Dermis microvascular lymphatic vessel endothelial cell (primary cell): ENCODE results near the gene MUSK. TPM values are rescaled to one million over a fixed set of nuclear protein-coding genes. Genes with fewer than 3 reads are reported as not detected.
A peak's percentile ranks its signal among the peaks of the same experiment; 100 is the strongest.

Experiments
- DNase-seq, 2 donors: peaks; one replicate each; pipeline versions ENCODE4 v3.0.0 to v3.0.0-alpha.2; 2010; ENCODE audit warnings: low read depth in 2 of 2
- total RNA-seq: library from RNA; depleted of rRNA; stranded (reverse); fragments of >200 nt; gene quantifications from 2 replicates; pipeline ENCODE4 v1.2.1, GENCODE V29; 2014

MUSK gene
- total RNA-seq, result not detected in 2 replicates

DNA sequence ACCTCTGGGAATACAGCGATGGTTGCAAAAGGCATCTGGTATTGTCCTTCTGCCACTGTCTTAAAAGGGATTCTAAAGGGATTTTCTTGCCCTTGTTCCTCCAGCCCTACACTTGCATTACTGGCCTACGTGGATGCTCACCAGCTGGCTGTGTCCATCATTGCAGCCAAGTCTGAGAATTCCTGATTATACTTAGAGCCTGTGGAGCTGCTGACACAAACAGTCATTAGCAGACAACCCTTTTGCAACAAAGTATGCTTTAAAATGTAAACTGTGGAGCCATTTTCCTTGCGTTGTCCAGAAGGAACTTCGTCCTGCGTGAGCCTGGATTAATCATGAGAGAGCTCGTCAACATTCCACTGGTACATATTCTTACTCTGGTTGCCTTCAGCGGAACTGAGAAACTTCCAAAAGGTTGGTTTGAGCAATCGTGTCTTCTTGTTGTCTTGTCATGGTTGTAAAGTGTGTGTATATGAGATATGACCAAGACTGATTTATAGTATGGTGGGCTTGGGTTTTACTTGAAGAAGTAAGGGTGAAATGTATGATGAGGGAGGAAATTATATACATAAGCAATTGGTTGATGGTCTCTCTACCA is at the start of gene MUSK:
MUSK (plus strand) TSS at position 222 of the 598 bp plus-strand sequence; CDS start at position 336, 114 bp downstream.
- no peak for DNase-seq

DNA sequence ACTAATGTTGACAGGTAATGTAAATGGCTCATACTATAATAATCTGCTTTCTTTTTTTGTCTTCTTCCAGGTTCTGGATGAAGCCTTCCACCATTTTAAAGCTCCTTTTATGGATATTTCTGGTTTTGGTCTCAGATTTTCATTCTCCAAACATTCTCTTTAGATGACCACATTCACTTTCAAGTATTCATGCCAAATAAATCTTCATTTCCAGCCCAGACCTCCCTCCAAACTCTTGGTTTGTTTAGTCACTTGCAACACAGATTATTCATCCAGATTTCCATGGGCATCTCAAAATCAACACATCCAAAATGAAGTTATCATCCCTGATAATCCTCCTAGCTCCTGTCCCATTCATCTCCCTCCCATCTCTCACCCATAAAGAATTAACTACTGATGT is 48.8 kb upstream of the MUSK start:
- no peak for DNase-seq

DNA sequence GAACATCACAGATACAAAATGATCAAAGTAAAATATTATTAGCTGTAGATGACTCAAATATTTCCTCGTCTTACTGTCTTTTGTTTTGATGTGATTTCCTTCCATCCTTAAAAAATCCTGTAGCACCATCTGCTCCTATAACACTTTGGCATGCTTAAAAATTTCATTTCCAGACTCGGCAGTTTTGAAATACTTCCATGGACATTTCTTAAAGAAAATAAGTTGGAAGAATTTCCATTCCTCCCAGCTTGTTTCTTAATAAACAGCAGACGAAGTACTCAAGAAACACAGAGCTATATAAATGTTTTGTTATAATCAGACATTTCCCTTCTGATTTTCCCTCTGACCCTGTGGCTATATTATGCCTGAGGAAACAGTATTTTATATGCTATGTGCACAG is 47.9 kb upstream of the MUSK start:
- no peak for DNase-seq

DNA sequence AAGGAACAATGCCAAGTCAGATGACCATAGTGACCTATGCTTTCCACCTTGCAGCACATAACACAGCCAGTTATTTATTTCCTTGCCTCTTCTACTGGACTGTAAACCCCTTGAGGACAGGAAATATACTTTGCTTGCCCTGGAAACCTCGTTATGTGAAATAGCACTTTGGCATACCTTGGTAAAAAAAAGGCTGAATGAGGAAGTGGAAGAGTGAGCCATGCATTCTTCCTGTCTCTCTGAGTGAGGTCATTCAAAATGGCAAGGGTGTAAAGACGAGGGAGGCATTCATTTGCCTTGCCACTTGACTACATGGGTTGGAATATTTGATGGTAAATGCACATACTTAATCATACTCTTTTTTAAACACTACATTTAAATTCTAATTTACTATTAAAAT is 46.2 kb upstream of the MUSK start:
- DNase-seq, result no peak

DNA sequence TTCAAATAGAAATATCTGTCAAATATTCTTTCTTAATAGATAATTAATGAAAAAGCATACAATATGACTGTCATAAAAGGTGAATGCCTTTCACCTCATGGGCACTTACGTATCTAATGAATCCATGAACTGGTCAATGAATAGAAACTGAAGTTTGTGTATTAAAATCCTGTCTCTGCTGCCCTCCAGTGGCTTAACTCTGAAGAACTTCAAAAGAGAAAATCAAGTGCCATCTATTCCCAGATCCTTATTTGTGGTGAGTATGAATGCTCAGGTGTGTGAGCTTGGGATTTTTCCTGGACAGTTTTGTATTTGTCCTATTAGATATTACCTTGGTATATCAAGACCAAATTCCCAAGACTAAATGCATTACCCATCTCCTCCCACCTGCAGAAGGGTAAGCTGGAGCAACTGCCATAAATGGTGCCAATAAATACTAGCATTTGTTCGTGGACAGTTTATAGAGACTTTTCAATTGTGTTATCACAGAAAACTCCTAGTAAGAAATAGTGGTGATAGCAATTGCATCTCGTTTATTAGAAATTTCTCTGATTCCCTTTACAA is 45.0 kb upstream of the MUSK start:
- peak; percentile 40 to 58 for DNase-seq

DNA sequence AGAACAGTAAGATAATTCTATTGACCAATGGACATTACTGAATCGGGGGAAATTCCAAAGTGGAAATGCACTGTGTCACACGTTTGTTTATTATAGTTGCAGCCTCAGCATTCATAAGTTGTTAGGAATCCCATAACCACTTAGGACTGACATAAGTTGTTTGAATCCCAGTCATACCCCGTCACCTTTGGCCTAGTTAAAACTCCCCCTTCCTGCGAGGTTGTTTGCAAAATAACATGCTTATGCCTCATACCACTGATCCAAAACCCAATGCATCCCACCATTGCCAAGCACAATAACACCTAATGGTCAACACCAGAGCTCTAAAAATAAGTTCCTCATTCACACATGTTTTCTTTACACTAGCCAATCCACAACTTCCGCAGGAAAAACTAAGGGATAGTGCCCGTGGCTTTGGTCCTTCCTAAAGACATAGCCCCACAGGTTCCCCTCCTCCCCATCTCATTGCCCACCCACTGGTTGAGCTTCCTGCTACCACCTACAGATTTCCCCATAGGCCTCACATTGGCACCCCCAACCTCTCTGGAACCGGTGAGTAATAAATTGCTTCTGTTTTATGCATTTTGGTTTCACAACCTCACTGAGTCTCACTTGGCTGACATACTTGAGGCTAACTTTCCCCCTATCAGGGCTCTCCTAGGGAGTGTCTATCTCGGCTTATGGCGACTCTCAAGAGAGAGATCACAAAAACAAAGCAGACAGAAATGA is 42.3 kb upstream of the MUSK start:
- DNase-seq, result peak; percentile 6 to 22

DNA sequence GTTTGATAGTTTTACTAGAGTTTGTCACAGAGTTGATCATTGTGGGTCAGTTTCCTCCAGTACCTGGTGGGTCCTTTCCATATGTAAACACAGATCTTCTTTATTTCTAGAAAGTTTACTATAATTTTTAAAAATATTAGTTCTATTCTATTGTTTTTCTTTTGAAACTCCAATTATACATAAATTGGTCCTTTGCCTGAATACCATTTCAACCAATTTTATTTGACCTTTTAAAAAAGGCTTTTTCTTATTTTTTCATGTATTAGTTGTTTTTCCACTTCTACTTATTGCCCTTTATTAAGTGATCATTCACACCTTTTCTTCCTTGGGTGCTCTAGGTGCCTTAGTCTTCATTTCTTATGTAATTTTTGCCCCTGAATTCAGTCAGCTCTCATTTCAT is 33.0 kb upstream of the MUSK start:
- no peak for DNase-seq

DNA sequence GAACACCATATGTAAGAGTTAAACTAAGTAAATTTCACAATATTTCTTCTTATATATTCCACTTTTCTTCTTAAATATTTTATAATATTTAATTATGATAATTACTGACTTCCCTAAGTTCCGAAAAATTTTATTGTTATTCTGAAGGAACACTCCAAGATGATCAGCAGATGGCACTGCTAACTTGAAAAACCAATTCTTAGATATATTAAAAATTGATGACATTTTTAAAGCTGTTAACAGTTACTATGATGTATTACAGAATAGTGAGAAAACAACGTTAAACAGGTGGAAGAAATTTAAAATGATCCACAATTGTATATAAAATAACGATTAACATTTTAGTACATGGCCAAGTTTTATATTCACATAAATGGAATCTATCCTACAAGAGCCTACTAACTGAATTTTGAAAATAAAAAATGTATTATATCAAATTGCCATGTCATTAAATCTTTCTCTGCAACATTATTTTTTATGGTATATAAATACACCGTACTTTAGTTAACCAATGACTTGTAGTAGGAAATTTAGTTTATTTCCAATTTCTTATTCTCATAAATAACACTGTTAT is 30.1 kb upstream of the MUSK start:
- no peak for DNase-seq

DNA sequence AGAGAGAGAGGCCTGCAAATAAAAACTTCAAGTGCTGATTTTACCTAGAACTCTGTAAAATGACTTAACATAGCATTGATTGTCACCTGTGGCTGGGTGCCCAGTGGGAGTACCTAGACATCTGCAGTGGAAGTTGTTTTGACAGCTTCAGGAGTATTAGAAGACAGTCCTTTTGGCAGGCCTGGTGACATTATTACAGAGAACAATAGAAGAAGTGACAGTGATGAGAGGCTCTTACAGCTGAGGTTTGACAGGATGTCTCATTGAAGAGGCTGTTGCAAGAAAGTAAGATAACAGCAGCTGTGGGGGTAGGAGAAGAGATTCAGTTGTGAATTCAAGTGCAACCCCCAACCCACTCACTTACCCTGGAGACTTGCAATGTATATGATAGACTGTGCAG is 27.9 kb upstream of the MUSK start:
- no peak for DNase-seq

DNA sequence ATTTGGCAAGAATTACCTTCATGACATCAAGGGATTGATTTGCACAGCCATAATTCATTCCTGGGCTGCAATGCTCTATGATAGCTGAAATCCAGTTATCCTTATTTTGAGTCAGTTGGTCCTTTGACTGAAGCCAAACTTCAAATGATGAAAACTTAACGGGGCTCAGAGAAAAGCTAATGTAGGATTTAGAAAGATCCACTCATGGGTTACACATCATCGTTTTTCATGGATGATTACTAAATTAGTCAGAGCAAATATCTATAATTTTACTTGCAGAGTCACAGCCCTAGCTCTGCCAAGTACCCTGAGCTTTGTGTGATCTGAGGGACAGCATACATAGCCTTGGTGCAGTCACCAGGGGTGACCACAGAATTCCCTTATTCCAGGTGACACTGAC is 27.3 kb upstream of the MUSK start:
- no peak for DNase-seq

DNA sequence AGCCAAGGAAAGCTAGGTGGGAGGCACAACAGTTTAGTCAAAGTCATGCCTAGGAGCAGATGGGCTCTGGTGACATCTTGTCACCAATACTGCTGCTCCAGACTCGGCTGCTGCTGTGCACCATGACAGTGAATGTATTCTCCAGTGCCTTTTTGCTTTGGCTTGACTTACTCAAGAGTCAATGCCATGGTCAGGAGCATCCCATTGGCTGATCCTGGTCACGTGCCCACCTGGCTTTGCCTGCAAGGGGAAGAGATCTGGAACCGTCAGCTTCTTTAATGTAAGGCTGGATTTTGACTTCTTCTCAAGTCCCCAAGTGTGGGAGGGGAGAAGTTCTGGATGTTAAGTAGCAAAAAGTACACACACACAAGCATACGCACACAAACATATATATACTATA is 19.9 kb upstream of the MUSK start:
- DNase-seq, result no peak

DNA sequence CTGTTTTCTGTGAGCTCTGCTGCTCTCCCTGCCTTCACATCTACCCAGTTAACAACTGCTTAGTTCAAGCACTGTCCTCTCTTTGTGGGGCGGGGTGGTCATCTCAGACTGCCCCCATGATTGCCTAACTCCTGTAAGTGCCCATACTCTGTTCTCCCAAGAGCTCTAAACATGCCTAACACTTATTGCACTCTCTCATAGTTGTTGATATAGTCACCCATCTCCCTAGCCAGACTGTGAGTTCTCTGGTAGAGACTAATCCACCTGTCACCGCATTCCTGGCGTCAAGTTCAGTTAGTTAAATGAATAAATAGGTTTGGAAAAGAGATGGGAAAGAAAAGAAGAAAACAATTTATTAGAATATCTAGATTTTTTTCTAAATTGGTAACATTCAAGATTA is 18.3 kb upstream of the MUSK start:
- DNase-seq, result no peak

DNA sequence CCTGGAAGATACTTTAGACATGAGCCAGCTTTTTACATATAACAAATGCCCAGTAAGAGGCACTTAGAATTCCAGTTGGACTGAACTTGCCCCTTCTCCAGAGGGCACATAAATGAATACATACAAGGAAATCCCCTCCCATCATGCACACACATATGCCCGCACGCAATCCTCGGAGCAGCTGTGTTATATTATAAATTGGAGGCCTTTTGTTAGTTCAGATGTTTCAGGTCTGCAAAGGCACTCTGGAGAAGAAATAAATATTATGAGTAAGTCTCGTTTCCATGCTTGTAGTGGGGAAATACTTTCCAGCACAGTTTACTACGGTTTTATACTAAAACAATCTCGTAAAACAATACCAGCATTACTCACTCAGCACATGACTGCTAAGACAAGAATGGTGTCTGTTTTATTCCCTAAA is 17.6 kb upstream of the MUSK start:
- no peak for DNase-seq

DNA sequence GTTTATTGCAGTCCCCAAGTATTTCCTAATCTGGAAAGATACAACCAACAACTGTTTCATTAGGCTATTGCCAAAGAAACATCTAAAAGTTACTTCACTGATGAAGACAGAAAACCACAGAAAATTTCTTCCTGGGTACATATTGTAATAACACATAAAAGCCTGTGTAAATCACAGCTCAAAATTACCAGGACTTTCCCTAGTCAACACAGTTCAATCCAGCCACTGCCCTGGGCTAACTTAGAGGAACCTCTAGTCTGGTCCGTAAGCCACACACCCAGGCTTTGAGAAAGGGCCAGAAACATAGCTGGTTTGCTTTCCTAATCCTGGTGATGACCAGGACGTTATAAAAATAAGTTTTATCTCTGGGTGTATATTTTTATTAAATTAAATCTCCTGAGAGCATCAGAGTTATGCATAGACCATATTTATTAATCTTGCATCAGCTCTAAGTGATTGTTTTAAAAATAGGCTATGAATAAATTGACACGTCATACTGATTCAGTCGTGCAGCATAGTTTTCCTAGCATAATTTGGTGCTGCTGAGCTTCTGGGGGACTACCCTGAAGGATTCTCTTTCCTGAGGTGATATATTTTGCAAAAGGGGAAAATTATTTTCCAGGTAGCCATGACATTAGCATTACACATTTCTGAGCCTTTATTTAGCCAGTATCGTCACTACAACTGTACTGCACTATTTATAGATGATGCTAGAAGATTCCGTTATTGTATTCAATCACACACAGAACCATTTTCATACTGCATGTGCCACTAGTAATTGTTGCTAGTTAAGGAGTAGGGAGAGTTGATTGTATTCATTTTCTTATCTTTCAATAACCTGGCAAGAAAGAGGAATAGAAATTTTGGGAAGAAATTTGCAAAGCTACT is 12.6 kb upstream of the MUSK start:
- DNase-seq, result no peak

DNA sequence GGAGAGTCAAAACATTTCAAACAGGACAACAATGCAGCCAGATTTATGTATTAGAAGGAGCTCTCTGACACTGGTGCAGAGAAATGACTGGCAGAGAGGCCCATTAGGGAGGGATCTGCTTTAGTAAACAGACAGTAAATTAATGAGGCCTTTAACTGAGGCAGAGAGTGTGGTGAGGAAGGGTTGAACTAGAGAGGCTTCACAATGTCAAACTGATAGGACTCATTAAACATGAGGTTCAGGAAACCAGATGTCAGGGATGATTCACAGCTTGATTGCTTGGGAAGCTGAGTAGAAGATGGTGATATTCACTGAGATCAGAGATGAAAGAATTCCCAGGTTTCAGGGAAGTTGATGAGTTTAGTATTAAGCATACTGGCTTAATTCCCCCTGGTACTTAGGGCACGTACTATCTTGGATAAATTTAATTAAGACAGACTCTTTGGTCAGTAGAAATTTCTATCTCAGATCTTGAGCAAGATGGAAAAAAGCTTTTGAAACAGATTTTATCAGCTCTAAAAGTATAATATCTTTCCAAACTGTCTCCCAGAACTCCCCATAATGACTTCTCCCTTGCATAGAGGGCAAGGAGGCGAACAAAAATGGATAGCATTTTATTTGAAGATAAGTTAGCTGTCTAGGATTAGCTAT is 8.6 kb upstream of the MUSK start:
- no peak for DNase-seq

DNA sequence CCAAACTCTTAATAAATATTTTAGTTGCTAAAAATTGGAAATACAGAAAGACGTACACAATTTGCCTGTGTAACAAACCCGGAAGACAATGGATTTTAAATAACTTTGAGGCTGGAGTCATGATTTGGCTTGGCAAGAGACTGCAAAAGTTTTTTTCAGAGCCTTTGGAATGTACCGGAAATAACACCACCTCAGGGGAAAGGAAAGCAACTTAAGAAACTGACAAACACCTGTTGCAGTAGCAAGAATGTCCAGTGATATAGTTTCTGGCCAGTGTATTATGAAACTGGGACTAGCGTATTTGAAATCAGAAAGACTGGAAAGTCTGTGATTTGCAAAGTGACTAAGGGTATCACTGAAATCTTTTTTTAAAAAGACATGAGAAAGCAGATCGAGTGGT is 842 bp downstream of the MUSK start:
- DNase-seq, result no peak

DNA sequence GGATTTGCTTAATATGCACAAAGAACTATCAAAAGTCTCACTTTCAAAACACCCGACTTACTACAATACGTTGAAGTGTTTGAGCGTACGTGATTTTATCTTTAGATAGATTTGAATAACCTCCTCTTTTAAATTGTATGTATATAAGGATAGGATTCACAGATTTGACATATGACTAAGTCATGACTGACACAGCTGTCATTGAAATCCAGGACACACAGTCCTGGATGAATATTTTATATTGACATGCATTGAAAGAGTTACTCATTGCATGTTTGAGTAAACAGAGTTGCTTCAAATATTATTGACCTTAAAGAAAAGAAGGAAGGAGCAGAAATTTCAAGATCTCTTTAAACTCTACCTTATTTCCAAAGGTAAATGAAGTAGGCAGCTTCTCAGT is 3.3 kb downstream of the MUSK start:
- DNase-seq, result no peak

DNA sequence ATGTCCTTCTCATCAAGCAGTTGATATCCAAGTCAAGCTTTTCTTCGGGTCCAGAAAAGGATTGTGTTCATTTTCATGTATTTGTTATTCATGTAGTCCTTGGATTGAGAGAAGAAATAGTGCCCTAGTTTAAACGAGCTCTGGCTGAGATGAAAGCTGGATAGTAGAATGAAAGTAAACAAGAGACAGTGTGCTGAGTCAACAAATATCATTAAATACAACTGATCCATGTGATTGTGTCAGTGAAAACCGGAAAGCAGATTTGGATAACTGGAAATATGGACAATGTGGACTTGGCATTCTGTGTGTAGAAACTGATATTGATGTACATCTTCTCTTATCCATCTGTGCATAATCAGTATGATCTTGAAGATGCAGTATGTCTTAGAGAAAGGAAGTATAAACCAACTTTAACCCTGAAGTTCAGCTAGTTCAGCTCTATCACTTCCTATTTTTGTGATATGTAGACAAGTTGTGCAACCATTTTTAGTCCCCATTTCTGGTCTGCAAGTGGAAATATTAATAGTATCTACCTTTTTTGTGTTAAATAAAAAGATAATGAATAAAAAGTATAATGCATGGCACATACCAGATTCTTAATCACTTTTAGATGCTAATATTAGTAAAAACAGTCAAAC is 4.4 kb downstream of the MUSK start:
- no peak for DNase-seq

DNA sequence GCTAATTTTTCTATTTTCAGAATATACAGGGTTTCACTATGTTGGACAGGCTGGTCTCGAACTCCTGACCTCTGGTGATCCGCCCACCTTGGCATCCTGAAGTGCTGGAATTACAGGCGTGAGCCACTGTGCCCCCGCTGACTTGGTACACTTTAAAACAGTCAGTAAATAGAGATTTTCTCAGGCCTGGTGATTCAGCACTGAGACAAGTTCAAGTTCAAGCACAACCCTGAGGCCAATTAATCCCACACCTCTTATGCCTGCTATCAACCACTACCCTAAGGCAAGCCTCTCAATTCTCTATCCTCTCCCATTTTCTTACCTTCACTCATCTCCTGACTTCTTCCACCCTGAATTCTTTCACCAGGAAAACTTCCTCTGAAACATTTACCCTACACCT is 18.9 kb downstream of the MUSK start:
- no peak for DNase-seq

DNA sequence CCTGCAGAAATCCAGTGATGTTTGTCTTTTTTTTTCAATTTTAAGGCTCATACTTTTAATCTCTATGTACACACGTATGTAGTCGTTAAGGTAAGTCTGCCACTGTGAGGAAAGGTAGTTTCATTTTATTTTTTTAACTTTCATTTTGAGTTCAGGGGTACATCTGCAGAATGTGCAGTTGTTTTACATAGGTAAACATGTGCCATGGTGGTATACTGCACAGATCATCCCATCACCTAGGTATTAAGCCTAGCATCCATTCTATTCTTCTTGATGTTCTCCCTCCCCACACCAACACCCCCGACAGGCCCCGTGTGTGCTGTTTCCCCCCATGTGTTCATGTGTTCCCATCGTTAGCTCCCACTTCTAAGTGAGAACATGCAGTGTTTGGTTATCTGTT is 19.7 kb downstream of the MUSK start:
- no peak for DNase-seq

DNA sequence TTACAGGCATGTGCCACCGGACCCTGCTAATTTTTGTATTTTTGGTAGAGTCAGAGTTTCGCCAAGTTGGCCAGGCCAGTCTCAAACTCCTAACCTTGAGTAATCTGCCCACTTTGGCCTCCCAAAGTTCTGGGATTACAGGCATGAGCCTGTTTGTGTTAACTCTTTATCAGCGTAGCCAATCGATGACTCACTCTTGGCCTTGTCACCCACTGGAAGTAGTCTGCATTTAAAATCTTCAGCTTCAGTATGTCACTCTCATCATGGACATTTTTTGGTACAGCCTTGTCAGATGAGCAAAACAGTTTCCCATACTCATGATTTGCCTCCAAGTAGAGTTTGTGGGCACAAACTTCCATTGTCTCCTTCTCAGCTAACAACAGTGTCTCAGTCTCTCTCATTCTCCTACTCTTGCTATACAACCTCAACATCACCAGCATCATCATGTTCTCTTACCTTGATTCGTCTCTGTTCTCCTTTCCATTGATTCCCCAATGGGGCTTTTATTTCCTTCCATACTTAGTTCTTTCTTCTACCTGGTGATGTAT is 22.5 kb downstream of the MUSK start:
- no peak for DNase-seq
